Fibroblast of mammary gland (primary cell): ENCODE results near the gene LGALS16.
"Not testable (repeated sequence)": the region's sequence is repeated elsewhere in the genome, so short reads cannot be mapped to it uniquely, and the experiment has no call there.

Source experiments
- DNase-seq: peaks from one replicate; pipeline ENCODE4 v3.0.0-alpha.2; 2010; ENCODE audit warnings: low read depth
- H3K4me3 ChIP-seq: 2 replicates; pipeline ENCODE4 v1.5.1; 2011; ENCODE audit warnings: low read depth, mild to moderate bottlenecking, low read length, moderate library complexity; ENCODE audit not compliant: control insufficient read depth
- CTCF ChIP-seq: conservative IDR thresholded peaks from 2 replicates; pipeline ENCODE4 v1.5.1; 2011; ENCODE audit warnings: low read depth, low read length, inconsistent platforms; ENCODE audit not compliant: control insufficient read depth, insufficient read depth

LGALS16 gene

GRCh38 chr19:39655613-39656012 is at the start of gene LGALS16:
Gene LGALS16, plus strand, starts transcription at chr19:39655913. Its CDS starts 49 bp downstream, at chr19:39655962.
- no peak within 1 kb of the TSS for H3K4me3 ChIP-seq
- TF ChIP-seq CTCF: no peak
- no peak for DNase-seq

GRCh38 chr19:39607021-39607420 is 48.7 kb upstream of the LGALS16 start:
- DNase-seq: no peak
- no peak for TF ChIP-seq CTCF
- H3K4me3 ChIP-seq: no peak overlapping the region

- no peak overlapping the region for H3K4me3 ChIP-seq
- no peak for DNase-seq
- TF ChIP-seq CTCF: no peak
Observed at GRCh38 chr19:39607561-39607960, 48.2 kb upstream of the LGALS16 start.

GRCh38 chr19:39613597-39613996 is 42.1 kb upstream of the LGALS16 start:
- no peak overlapping the region for H3K4me3 ChIP-seq
- DNase-seq: no peak
- TF ChIP-seq CTCF: no peak

- no peak overlapping the region for H3K4me3 ChIP-seq
- no peak for DNase-seq
- no peak for TF ChIP-seq CTCF
Observed at GRCh38 chr19:39617745-39618144, 38.0 kb upstream of the LGALS16 start.

- DNase-seq: no peak
- H3K4me3 ChIP-seq: no peak overlapping the region
- TF ChIP-seq CTCF: no peak
Observed at GRCh38 chr19:39623946-39624345, 31.8 kb upstream of the LGALS16 start.

GRCh38 chr19:39627631-39628030 is 28.1 kb upstream of the LGALS16 start:
- DNase-seq: not testable (repeated sequence)

GRCh38 chr19:39631178-39631577 is 24.5 kb upstream of the LGALS16 start:
- no peak for TF ChIP-seq CTCF
- no peak overlapping the region for H3K4me3 ChIP-seq
- DNase-seq: no peak

More at GRCh38 chr19:39627631-39628030, 28.1 kb upstream of the LGALS16 start:
- not testable (repeated sequence) for H3K4me3 ChIP-seq
